ENCODE data around the gene EPC1. TPM values are rescaled to one million over a fixed set of nuclear protein-coding genes. Genes with fewer than 3 reads are reported as not detected.
"Not testable (repeated sequence)": the region's sequence is repeated elsewhere in the genome, so short reads cannot be mapped to it uniquely, and the experiment has no call there.

EPC1 gene
- total RNA-seq, 2 experiments from 2014 or later = 173 to 181 TPM

GRCh38 chr10:32234471-32234870 lies 112.5 kb downstream of the EPC1 start:
- Mint-ChIP-seq H3K27me3 (no peaks in the 10 kb centered on the region), H3K9me3 (no peaks in the 10 kb centered on the region), H3K27ac (no peak overlapping the region), H3K4me1 (ENCODE audit: low read depth) (no peaks in the 10 kb centered on the region), H3K4me3 (no peak overlapping the region), H3K36me3 (ENCODE audit: low read depth) (no peaks in the 10 kb centered on the region)
- POLR2A ChIA-PET = no interaction called here
- Histone ChIP-seq H3K9me3 (ENCODE audit: control insufficient read depth in 1 of 2, insufficient read depth in 1 of 2, low read length in 2 of 2) (peaks cover 0 to 10% of the 10 kb centered on the region in 2 experiments), H3K27me3 (ENCODE audit: control insufficient read depth in 1 of 2, insufficient read depth in 2 of 2, low read length in 2 of 2) (no peaks in the 10 kb centered on the region), H3K27ac (ENCODE audit: low read depth in 1 of 2, low read length in 2 of 2) (no peak overlapping the region), H3K4me1 (ENCODE audit: insufficient read depth, low read length) (no peaks in the 10 kb centered on the region), H3K36me3 (ENCODE audit: insufficient read depth, low read length) (no peaks in the 10 kb centered on the region), H3K4me3 (ENCODE audit: low read length) (no peak overlapping the region)
- ATAC-seq (ENCODE audit: poor library complexity) (no peak), DNase-seq (no peak)
- intact Hi-C loops (cut with DNase I, micrococcal nuclease) = no loop called here
- CTCF ChIA-PET = no interaction called here
- TF ChIP-seq, protein P1, sequence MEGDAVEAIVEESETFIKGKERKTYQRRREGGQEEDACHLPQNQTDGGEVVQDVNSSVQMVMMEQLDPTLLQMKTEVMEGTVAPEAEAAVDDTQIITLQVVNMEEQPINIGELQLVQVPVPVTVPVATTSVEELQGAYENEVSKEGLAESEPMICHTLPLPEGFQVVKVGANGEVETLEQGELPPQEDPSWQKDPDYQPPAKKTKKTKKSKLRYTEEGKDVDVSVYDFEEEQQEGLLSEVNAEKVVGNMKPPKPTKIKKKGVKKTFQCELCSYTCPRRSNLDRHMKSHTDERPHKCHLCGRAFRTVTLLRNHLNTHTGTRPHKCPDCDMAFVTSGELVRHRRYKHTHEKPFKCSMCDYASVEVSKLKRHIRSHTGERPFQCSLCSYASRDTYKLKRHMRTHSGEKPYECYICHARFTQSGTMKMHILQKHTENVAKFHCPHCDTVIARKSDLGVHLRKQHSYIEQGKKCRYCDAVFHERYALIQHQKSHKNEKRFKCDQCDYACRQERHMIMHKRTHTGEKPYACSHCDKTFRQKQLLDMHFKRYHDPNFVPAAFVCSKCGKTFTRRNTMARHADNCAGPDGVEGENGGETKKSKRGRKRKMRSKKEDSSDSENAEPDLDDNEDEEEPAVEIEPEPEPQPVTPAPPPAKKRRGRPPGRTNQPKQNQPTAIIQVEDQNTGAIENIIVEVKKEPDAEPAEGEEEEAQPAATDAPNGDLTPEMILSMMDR (IDR thresholded peaks at IDR 0.05) = no peak

DNA sequence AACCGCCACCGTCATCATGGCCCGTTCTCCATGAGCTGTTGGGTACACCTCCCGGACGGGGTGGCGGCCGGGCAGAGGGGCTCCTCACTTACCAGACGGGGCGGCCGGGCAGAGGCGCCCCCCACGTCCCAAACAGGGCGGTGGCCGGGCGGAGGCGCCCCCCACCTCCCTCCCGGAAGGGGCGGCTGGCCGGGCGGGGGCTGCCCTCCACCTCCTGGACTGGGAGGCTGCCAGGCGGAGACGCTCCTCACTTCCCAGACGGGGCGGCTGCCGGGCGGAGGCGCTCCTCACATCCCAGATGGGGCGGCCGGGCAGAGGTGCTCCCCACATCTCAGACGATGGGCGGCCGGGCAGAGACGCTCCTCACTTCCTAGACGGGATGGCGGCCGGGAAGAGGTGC lies 113.6 kb downstream of the EPC1 start:
- H3K4me1 ChIP-seq (ENCODE audit: insufficient read depth, low read length); H3K36me3 Mint-ChIP-seq (ENCODE audit: low read depth); H3K9me3 Mint-ChIP-seq; H3K36me3 ChIP-seq (ENCODE audit: insufficient read depth, low read length); H3K27me3 ChIP-seq (ENCODE audit: control insufficient read depth in 1 of 2, insufficient read depth in 2 of 2, low read length in 2 of 2); intact Hi-C loops (cut with DNase I, micrococcal nuclease); H3K4me1 Mint-ChIP-seq (ENCODE audit: low read depth); POLR2A ChIA-PET; H3K27ac ChIP-seq (ENCODE audit: low read depth in 1 of 2, low read length in 2 of 2); CTCF ChIA-PET; DNase-seq; H3K4me3 Mint-ChIP-seq; ATAC-seq (ENCODE audit: poor library complexity); H3K27me3 Mint-ChIP-seq; H3K27ac Mint-ChIP-seq; H3K4me3 ChIP-seq (ENCODE audit: low read length): not testable (repeated sequence)
- peaks cover 0 to 10% of the 10 kb centered on the region in 2 experiments for H3K9me3 ChIP-seq (ENCODE audit: control insufficient read depth in 1 of 2, insufficient read depth in 1 of 2, low read length in 2 of 2)

DNA sequence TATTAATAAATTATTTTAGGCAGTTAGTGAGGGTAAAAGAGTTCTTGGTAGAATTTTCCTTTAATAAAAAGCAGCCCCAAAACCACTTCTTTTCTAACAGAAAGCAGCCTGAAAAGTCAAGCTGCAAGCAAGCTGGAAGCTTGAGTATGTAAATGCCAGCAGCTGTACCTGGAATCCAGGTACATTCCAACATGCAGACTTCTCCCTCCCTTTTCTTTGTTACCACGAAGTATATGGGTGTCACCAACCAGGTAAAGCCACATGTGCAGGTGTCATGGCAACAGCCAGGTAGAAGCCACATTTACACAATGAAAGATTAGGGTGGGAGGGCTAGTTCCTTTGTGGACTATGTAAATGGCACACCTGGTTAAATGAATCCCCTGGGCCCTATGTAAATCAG lies 114.6 kb downstream of the EPC1 start:
- Histone ChIP-seq H3K27me3 (ENCODE audit: control insufficient read depth in 1 of 2, insufficient read depth in 2 of 2, low read length in 2 of 2) (no peaks in the 10 kb centered on the region), H3K4me3 (ENCODE audit: low read length) (no peak overlapping the region), H3K9me3 (ENCODE audit: control insufficient read depth in 1 of 2, insufficient read depth in 1 of 2, low read length in 2 of 2) (peaks cover 0 to 10% of the 10 kb centered on the region in 2 experiments), H3K27ac (ENCODE audit: low read depth in 1 of 2, low read length in 2 of 2) (no peak overlapping the region), H3K36me3 (ENCODE audit: insufficient read depth, low read length) (no peaks in the 10 kb centered on the region), H3K4me1 (ENCODE audit: insufficient read depth, low read length) (no peaks in the 10 kb centered on the region)
- Mint-ChIP-seq H3K9me3 (no peaks in the 10 kb centered on the region), H3K27ac (no peak overlapping the region), H3K4me1 (ENCODE audit: low read depth) (no peaks in the 10 kb centered on the region), H3K4me3 (no peak overlapping the region), H3K27me3 (no peaks in the 10 kb centered on the region), H3K36me3 (ENCODE audit: low read depth) (no peaks in the 10 kb centered on the region)
- intact Hi-C loops (cut with DNase I, micrococcal nuclease) = no loop called here
- ATAC-seq (ENCODE audit: poor library complexity) (no peak), DNase-seq (no peak)
- POLR2A ChIA-PET = no interaction called here
- CTCF ChIA-PET = no interaction called here
- TF ChIP-seq, protein P1 (IDR thresholded peaks at IDR 0.05) = no peak

- H3K36me3 Mint-ChIP-seq (ENCODE audit: low read depth); DNase-seq; H3K9me3 Mint-ChIP-seq; CTCF ChIA-PET; ATAC-seq (ENCODE audit: poor library complexity); H3K4me3 ChIP-seq (ENCODE audit: low read length); POLR2A ChIA-PET; H3K27me3 ChIP-seq (ENCODE audit: control insufficient read depth in 1 of 2, insufficient read depth in 2 of 2, low read length in 2 of 2); H3K4me1 Mint-ChIP-seq (ENCODE audit: low read depth); H3K36me3 ChIP-seq (ENCODE audit: insufficient read depth, low read length); H3K27ac Mint-ChIP-seq; H3K27ac ChIP-seq (ENCODE audit: low read depth in 1 of 2, low read length in 2 of 2); H3K4me3 Mint-ChIP-seq; H3K4me1 ChIP-seq (ENCODE audit: insufficient read depth, low read length); intact Hi-C loops (cut with DNase I, micrococcal nuclease); H3K27me3 Mint-ChIP-seq: not testable (repeated sequence)
- peaks cover 0 to 16% of the 10 kb centered on the region in 2 experiments for H3K9me3 ChIP-seq (ENCODE audit: control insufficient read depth in 1 of 2, insufficient read depth in 1 of 2, low read length in 2 of 2)
Measured at GRCh38 chr10:32229788-32230187, 117.2 kb downstream of the EPC1 start.
